ENCODE measurements around the gene ANKRD17. TPM values are rescaled to one million over a fixed set of nuclear protein-coding genes. Genes with fewer than 3 reads are reported as not detected.

The ANKRD17 gene
- polyA plus RNA-seq, 1 donor from 2014 or later = 30.4 TPM

- Histone ChIP-seq H3K9me2 (ENCODE audit: insufficient read depth, low read length) (no peaks in the 10 kb centered on the region), H3F3A (ENCODE audit: insufficient read depth, low read length, poor library complexity, severe bottlenecking) (no peaks in the 10 kb centered on the region), H3K36me3 (ENCODE audit: insufficient read depth, low read length) (peaks cover 6% of the 10 kb centered on the region), H2AFZ (ENCODE audit: low read depth, low read length) (no peak overlapping the region), H4K20me1 (ENCODE audit: insufficient read depth) (no peaks in the 10 kb centered on the region), H3K27me3 (ENCODE audit: insufficient read depth, low read depth, low read length) (no peaks in the 10 kb centered on the region), H3K9me3 (ENCODE audit: low read length) (no peaks in the 10 kb centered on the region), H3K4me2 (ENCODE audit: low read length) (no peak overlapping the region), H3K27ac (ENCODE audit: low read length) (no peak overlapping the region), H3K4me3 (ENCODE audit: low read length) (no peak overlapping the region), H3K9ac (ENCODE audit: low read length) (no peak overlapping the region), H3K79me2 (replicated peaks; ENCODE audit: insufficient read depth, low read length) (no peaks in the 10 kb centered on the region)
- TF ChIP-seq REST (IDR thresholded peaks at IDR 0.05; ENCODE audit: borderline replicate concordance) = no peak
- no peak for TF ChIP-seq TAF1 (IDR thresholded peaks at IDR 0.05; ENCODE audit: low read depth)
- no peak for TF ChIP-seq EZH2 (IDR thresholded peaks at IDR 0.05; ENCODE audit: borderline replicate concordance, insufficient read depth, low read length, poor library complexity, severe bottlenecking)
- no peak for TF ChIP-seq RAD21 (conservative IDR thresholded peaks at IDR 0.05)
- no peak for TF ChIP-seq MXI1 (conservative IDR thresholded peaks at IDR 0.05; ENCODE audit: poor library complexity, severe bottlenecking)
- TF ChIP-seq SMC3 (conservative IDR thresholded peaks at IDR 0.05; ENCODE audit: poor library complexity) = no peak
- no peak for TF ChIP-seq CTCF (IDR thresholded peaks at IDR 0.05; ENCODE audit: poor library complexity, severe bottlenecking)
- TF ChIP-seq EP300 (conservative IDR thresholded peaks at IDR 0.05; ENCODE audit: poor library complexity, severe bottlenecking) = no peak
- no peak for TF ChIP-seq POLR2AphosphoS5 (IDR thresholded peaks at IDR 0.05)
These were observed 160.6 kb downstream of the ANKRD17 start for GRCh38 chr4:73098016-73098415.

- Histone ChIP-seq H2AFZ (ENCODE audit: low read depth, low read length) (no peak overlapping the region), H3K9ac (ENCODE audit: low read length) (no peak overlapping the region), H3K4me2 (ENCODE audit: low read length) (no peak overlapping the region), H3K4me3 (ENCODE audit: low read length) (no peak overlapping the region), H3K36me3 (ENCODE audit: insufficient read depth, low read length) (peaks cover 20% of the 10 kb centered on the region), H3K9me3 (ENCODE audit: low read length) (no peaks in the 10 kb centered on the region), H3F3A (ENCODE audit: insufficient read depth, low read length, poor library complexity, severe bottlenecking) (no peaks in the 10 kb centered on the region), H3K79me2 (replicated peaks; ENCODE audit: insufficient read depth, low read length) (no peaks in the 10 kb centered on the region), H3K9me2 (ENCODE audit: insufficient read depth, low read length) (no peaks in the 10 kb centered on the region), H3K27me3 (ENCODE audit: insufficient read depth, low read depth, low read length) (no peaks in the 10 kb centered on the region), H4K20me1 (ENCODE audit: insufficient read depth) (no peaks in the 10 kb centered on the region), H3K27ac (ENCODE audit: low read length) (no peak overlapping the region)
- TF ChIP-seq CTCF (IDR thresholded peaks at IDR 0.05; ENCODE audit: poor library complexity, severe bottlenecking) (no peak), TAF1 (IDR thresholded peaks at IDR 0.05; ENCODE audit: low read depth) (no peak), EP300 (conservative IDR thresholded peaks at IDR 0.05; ENCODE audit: poor library complexity, severe bottlenecking) (no peak), EZH2 (IDR thresholded peaks at IDR 0.05; ENCODE audit: borderline replicate concordance, insufficient read depth, low read length, poor library complexity, severe bottlenecking) (no peak), REST (IDR thresholded peaks at IDR 0.05; ENCODE audit: borderline replicate concordance) (no peak), MXI1 (conservative IDR thresholded peaks at IDR 0.05; ENCODE audit: poor library complexity, severe bottlenecking) (no peak), POLR2AphosphoS5 (IDR thresholded peaks at IDR 0.05) (no peak), RAD21 (conservative IDR thresholded peaks at IDR 0.05) (no peak), SMC3 (conservative IDR thresholded peaks at IDR 0.05; ENCODE audit: poor library complexity) (no peak)
These were observed 165.7 kb downstream of the ANKRD17 start for GRCh38 chr4:73092868-73093267.
